GM23248 (cell line): ENCODE measurements around the gene JMY. TPM values are rescaled to one million over a fixed set of nuclear protein-coding genes. Genes with fewer than 3 reads are reported as not detected.
A peak's percentile ranks its signal among the peaks of the same experiment; 100 is the strongest.

Source experiments
- DNase-seq: peaks from one replicate; pipeline ENCODE4 v3.0.0-alpha.2; 2015
- H2AFZ ChIP-seq: fragments of 200-600 bp; sonication (generic); 2 replicates; pipeline ENCODE4 v1.6.1; 2016; ENCODE audit warnings: antibody characterized with exemption
- H3F3A ChIP-seq: fragments of 200-600 bp; sonication (generic); 2 replicates; pipeline ENCODE4 v1.6.1; 2016; ENCODE audit warnings: mild to moderate bottlenecking, antibody characterized with exemption, mixed run types; ENCODE audit not compliant: insufficient read depth
- H3K27ac ChIP-seq: fragments of 200-600 bp; sonication (generic); 2 replicates; pipeline ENCODE4 v1.5.1; 2016; ENCODE audit warnings: mild to moderate bottlenecking
- H3K27me3 ChIP-seq: fragments of 200-600 bp; sonication (generic); replicated peaks from 2 replicates; pipeline ENCODE4 v1.6.1; 2016; ENCODE audit warnings: mild to moderate bottlenecking; ENCODE audit not compliant: insufficient read depth
- H3K36me3 ChIP-seq: fragments of 200-600 bp; sonication (generic); 2 replicates; pipeline ENCODE4 v1.6.1; 2016; ENCODE audit warnings: low read depth, mild to moderate bottlenecking
- H3K4me1 ChIP-seq: fragments of 200-600 bp; sonication (generic); 2 replicates; pipeline ENCODE4 v1.6.1; 2016; ENCODE audit warnings: mild to moderate bottlenecking; ENCODE audit not compliant: insufficient read depth
- H3K4me2 ChIP-seq: fragments of 200-600 bp; sonication (generic); one replicate; pipeline ENCODE4 v1.6.1; 2016; ENCODE audit warnings: mild to moderate bottlenecking; ENCODE audit not compliant: unreplicated experiment
- H3K4me3 ChIP-seq: fragments of 200-600 bp; sonication (generic); 2 replicates; pipeline ENCODE4 v1.5.1; 2016; ENCODE audit warnings: mild to moderate bottlenecking
- H3K79me2 ChIP-seq: fragments of 200-600 bp; sonication (generic); 2 replicates; pipeline ENCODE4 v1.6.1; 2016; ENCODE audit warnings: mild to moderate bottlenecking; ENCODE audit not compliant: insufficient read depth
- H3K9ac ChIP-seq: fragments of 200-600 bp; sonication (generic); 2 replicates; pipeline ENCODE4 v1.6.1; 2016; ENCODE audit warnings: mild to moderate bottlenecking
- H3K9me2 ChIP-seq: fragments of 200-600 bp; sonication (generic); 2 replicates; pipeline ENCODE4 v1.6.1; 2016; ENCODE audit warnings: mixed run types, mild to moderate bottlenecking, moderate library complexity; ENCODE audit not compliant: insufficient read depth
- H3K9me3 ChIP-seq: fragments of 200-600 bp; sonication (generic); one replicate; pipeline ENCODE4 v1.6.1; 2017; ENCODE audit warnings: low read depth
- H4K20me1 ChIP-seq: fragments of 200-600 bp; sonication (generic); 2 replicates; pipeline ENCODE4 v1.6.0; 2016; ENCODE audit not compliant: insufficient read depth
- EZH2 ChIP-seq: fragments of 200-600 bp; sonication (generic); IDR thresholded peaks from 2 replicates; pipeline ENCODE4 v1.6.1; 2018; ENCODE audit warnings: antibody characterized with exemption, mild to moderate bottlenecking; ENCODE audit not compliant: insufficient read depth, poor library complexity, severe bottlenecking
- EZH2phosphoT487 ChIP-seq: fragments of 200-600 bp; sonication (generic); IDR thresholded peaks from 2 replicates; pipeline ENCODE4 v1.6.1; 2018; ENCODE audit warnings: antibody characterized with exemption, moderate library complexity, mild to moderate bottlenecking, low read depth; ENCODE audit not compliant: insufficient read depth
- WGBS, 2 experiments: methylation state at CpG; one replicate each; pipeline ENCODE4 v1.1.6; 2015 to 2017; ENCODE audit warnings: low lambda C conversion rate in 2 of 2, low coverage in 1 of 2; ENCODE audit errors: missing lambda C conversion rate in 2 of 2; 5-methylcytosine and 5-hydroxymethylcytosine counted together
- in situ Hi-C: fragments of 300-500 bp; cut with MboI; formaldehyde crosslinking; loops from 2 replicates; pipeline ENCODE4 v1.15.0; 2020
- polyA plus RNA-seq: library from polyadenylated mRNA; unstranded; fragments of >200 nt; fragmentation: Nextera tagmentation; extraction: Ambion mirVana; gene quantifications from 2 replicates; pipeline ENCODE4 v1.2.1, GENCODE V29; 2016
- total RNA-seq: library from RNA; depleted of rRNA; stranded (reverse); fragments of >200 nt; shearing (Covaris generic); gene quantifications from 2 replicates; pipeline ENCODE4 v1.2.3, GENCODE V29; 2014

Gene JMY
- total and polyA plus RNA-seq, 2 experiments from 2014 or later, result 3.4 to 12.2 TPM

DNA sequence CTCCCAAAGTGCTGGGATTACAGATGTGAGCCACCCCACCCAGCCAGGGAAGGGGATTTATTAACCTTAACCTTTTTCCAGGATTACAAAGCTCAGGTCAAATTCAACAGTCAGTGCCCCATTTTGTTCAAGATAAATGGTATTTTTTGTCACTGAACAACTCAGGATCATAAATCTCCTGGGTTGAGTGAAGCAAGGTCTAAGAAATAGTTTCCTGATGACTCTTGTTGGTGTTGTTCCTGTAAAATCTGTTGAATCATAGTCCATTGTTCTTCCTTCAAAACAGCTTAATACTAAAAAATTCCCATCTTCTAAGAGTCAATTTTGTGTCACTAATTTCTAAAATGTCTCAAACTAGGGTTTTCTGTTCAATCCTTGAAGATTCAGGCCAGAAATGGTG lies 33.9 kb upstream of the JMY start:
- peak overlapping the region; percentile 30 for H3K4me2 ChIP-seq
- DNase-seq, result peak; percentile 79

DNA sequence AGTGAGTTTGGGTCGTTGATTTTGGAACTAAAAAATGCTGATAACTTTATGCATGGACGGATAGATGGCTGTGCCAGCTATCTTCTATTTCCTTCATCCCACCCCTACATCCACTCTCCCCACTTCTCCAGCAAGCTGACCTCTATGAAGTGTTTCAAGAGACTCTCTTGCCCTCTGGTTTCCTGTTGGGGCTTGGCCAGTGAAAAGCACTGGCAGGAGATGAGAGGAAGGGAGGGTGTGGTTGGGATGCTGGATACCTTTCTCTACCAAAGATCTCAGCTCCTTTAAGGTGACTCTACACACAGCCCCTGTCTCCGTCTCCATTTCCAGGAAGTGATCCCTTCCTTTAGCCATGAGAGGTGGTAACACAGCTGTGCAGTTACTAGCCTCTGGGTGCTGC lies 30.0 kb upstream of the JMY start:
- Histone ChIP-seq H3K4me3 (no peak overlapping the region), H3K27me3 (no peaks in the 10 kb centered on the region), H3K27ac (no peak overlapping the region), H3K79me2 (no peaks in the 10 kb centered on the region), H3K4me2 (no peak overlapping the region), H4K20me1 (no peaks in the 10 kb centered on the region), H3K9me3 (no peaks in the 10 kb centered on the region), H2AFZ (no peak overlapping the region), H3K4me1 (peaks cover 8% of the 10 kb centered on the region), H3K9me2 (no peaks in the 10 kb centered on the region), H3K36me3 (no peaks in the 10 kb centered on the region), H3K9ac (no peak overlapping the region), H3F3A (no peaks in the 10 kb centered on the region)
- in situ Hi-C loops, result no loop called here
- TF ChIP-seq EZH2phosphoT487 (no peak), EZH2 (no peak)
- WGBS, 2 experiments, result 85 to 86% methylated on average over 3 of the region's 3 CpGs
- no peak for DNase-seq

More for the DNA sequence above, 33.9 kb upstream of the JMY start:
- no peaks in the 10 kb centered on the region for H3K79me2 ChIP-seq
- H3K9me2 ChIP-seq, result no peaks in the 10 kb centered on the region
- no peak overlapping the region for H3K4me3 ChIP-seq
- TF ChIP-seq EZH2phosphoT487 (no peak), EZH2 (no peak)
- H3K27ac ChIP-seq, result peak overlapping the region; percentile 48
- H3K27me3 ChIP-seq, result no peaks in the 10 kb centered on the region
- H3K9me3 ChIP-seq, result no peaks in the 10 kb centered on the region
- H3K4me1 ChIP-seq, result peaks cover 8% of the 10 kb centered on the region
- no peaks in the 10 kb centered on the region for H3F3A ChIP-seq
- in situ Hi-C loops, result no loop called here
- H3K36me3 ChIP-seq, result no peaks in the 10 kb centered on the region
- no peak overlapping the region for H2AFZ ChIP-seq
- no peaks in the 10 kb centered on the region for H4K20me1 ChIP-seq
- H3K9ac ChIP-seq, result no peak overlapping the region

DNA sequence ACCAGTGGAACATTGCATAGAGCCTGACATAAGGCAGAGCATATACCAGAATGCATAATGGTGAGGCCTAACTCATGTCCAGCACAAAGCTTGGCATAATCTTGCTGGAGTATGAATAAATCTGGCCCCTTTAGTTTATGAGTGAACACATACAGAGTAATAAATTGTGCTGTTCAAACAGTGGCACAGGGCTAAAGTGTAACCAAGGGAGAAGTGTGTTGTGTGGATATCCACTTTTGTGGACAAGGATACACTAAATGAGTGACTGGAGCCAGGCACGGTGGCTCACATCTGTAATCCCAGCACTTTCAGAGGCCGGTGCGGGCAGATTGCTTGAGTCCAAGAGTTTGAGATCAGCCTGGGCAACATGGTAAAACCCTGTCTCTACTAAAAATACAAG lies 29.4 kb upstream of the JMY start:
- Histone ChIP-seq H3K9ac (no peak overlapping the region), H3K27me3 (no peaks in the 10 kb centered on the region), H4K20me1 (no peaks in the 10 kb centered on the region), H3K4me1 (peaks cover 8% of the 10 kb centered on the region), H3K36me3 (no peaks in the 10 kb centered on the region), H3K79me2 (no peaks in the 10 kb centered on the region), H3F3A (no peaks in the 10 kb centered on the region), H2AFZ (no peak overlapping the region), H3K27ac (no peak overlapping the region), H3K4me2 (no peak overlapping the region), H3K4me3 (no peak overlapping the region), H3K9me2 (no peaks in the 10 kb centered on the region), H3K9me3 (no peaks in the 10 kb centered on the region)
- TF ChIP-seq EZH2phosphoT487 (no peak), EZH2 (no peak)
- in situ Hi-C loops, result no loop called here
- no peak for DNase-seq
- 96 to 100% methylated on average over 3 of the region's 3 CpGs for WGBS, 2 experiments

DNA sequence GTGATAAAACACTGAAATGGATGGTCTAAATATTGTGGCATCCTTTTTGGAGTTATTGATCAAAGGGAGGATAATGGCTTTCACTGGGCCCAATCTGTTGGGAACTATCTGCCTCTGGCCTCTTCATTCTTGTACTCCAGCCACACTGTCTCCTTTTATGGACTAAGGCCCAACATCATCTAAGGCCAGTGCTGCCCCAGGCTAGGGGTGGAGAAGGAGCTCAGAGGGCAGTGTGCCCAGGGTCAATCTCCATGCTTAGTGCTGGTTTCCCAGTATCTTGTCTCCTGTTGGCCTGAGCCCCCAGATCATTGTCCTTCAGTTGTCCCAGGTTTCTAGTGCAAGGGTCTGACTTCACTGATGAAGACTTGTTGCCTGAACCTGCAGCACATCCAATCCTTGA lies 26.4 kb upstream of the JMY start:
- no peaks in the 10 kb centered on the region for H3K4me1 ChIP-seq
- H3K36me3 ChIP-seq, result no peaks in the 10 kb centered on the region
- no peak overlapping the region for H2AFZ ChIP-seq
- no peak overlapping the region for H3K27ac ChIP-seq
- H3K79me2 ChIP-seq, result no peaks in the 10 kb centered on the region
- TF ChIP-seq EZH2phosphoT487 (no peak), EZH2 (no peak)
- H3K9me3 ChIP-seq, result no peaks in the 10 kb centered on the region
- no peaks in the 10 kb centered on the region for H3F3A ChIP-seq
- no peaks in the 10 kb centered on the region for H3K9me2 ChIP-seq
- no peaks in the 10 kb centered on the region for H4K20me1 ChIP-seq
- H3K4me3 ChIP-seq, result no peak overlapping the region
- H3K27me3 ChIP-seq, result no peaks in the 10 kb centered on the region
- no peak overlapping the region for H3K9ac ChIP-seq
- no peak overlapping the region for H3K4me2 ChIP-seq
- in situ Hi-C loops, result no loop called here
- DNase-seq, result no peak

DNA sequence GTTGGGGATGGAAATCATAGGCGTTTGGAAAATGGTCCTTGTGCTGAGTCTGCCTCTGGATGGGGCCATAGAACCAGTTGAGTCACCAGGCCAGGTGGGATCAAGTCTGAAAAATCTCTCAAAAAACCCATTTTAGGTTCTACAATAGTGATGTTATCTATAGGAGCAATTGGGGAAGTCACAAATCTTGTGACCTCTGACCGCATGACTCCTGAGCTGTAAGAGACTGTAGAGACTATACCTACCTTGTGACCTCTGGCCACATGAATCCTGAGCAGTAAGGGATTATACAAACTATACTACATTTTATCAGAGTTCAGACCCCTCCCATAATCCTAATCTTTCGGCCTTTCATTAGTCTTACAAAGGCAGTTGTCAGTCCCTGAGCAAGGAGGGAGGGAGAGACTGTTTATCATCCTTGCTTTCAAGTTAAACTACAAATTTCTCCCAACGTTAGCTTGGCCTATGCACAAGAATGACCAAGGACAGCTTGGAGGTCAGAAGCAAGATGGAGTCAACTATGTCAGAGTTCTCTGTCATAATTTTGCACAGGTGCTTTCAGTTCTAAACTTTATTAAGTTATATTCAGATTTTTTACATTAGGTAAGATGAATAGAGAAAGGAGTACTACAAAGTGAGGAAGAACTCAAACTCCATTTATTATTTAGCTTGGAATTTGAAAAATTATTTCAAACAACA lies 11.5 kb upstream of the JMY start:
- H3K9me3 ChIP-seq, result no peaks in the 10 kb centered on the region
- no peak overlapping the region for H2AFZ ChIP-seq
- H3K9me2 ChIP-seq, result no peaks in the 10 kb centered on the region
- no peak overlapping the region for H3K4me3 ChIP-seq
- no peak overlapping the region for H3K9ac ChIP-seq
- H3K4me2 ChIP-seq, result no peak overlapping the region
- TF ChIP-seq EZH2phosphoT487 (no peak), EZH2 (no peak)
- in situ Hi-C loops, result no loop called here
- 81 to 84% methylated on average over 4 of the region's 4 CpGs for WGBS, 2 experiments
- peaks cover 14% of the 10 kb centered on the region; the same call in 1 of the 2 replicates for H3F3A ChIP-seq
- H3K27me3 ChIP-seq, result no peaks in the 10 kb centered on the region
- peaks cover 4% of the 10 kb centered on the region; the same call in 1 of the 2 replicates for H3K4me1 ChIP-seq
- no peaks in the 10 kb centered on the region for H4K20me1 ChIP-seq
- DNase-seq, result no peak
- no peak overlapping the region for H3K27ac ChIP-seq
- no peaks in the 10 kb centered on the region for H3K79me2 ChIP-seq
- no peaks in the 10 kb centered on the region for H3K36me3 ChIP-seq
